HepG2 (cell line): ENCODE measurements around the gene PARN. TPM values are rescaled to one million over a fixed set of nuclear protein-coding genes. Genes with fewer than 3 reads are reported as not detected.

Source experiments
- ATAC-seq: fragments of 200-7000 bp; cut with Tn5 transposase; 3 replicates; pipeline ENCODE4 v1.9.1; 2020; ENCODE audit warnings: mild to moderate bottlenecking, moderate library complexity
- BruUV-seq: library from RNA; stranded (reverse); fragments of 400-500 nt; replicated peaks from 2 replicates; lab custom pipeline; 2021; lab: Mats Ljungman, UMichigan
- CTCF ChIA-PET: fragments of 300-600 bp; formaldehyde crosslinking; extraction: SDS; loops from one replicate; lab custom pipeline; 2021; ENCODE audit warnings: low total read pairs, inconsistent platforms, low intra/inter-chr PET ratio; lab: Yijun Ruan, JAX
- POLR2A ChIA-PET: fragments of 350-600 bp; sonication (Branson Sonifier 250); formaldehyde crosslinking; loops from one replicate; lab custom pipeline; 2020; ENCODE audit warnings: antibody characterized with exemption, inconsistent platforms; lab: Yijun Ruan, JAX
- DNase-seq: peaks from one replicate; pipeline ENCODE4 v3.0.0-alpha.2; 2015; ENCODE audit warnings: low spot score
- FAIRE-seq: peaks from 3 replicates; lab custom pipeline; 2011; peaks lifted over from hg19 to GRCh38; lab: Jason Lieb, UNC
- H2AFZ ChIP-seq: one replicate; pipeline ENCODE4 v1.6.1; 2011; ENCODE audit warnings: low read length, inconsistent platforms
- H3K27ac ChIP-seq: fragments of 300-600 bp; 3 replicates; pipeline ENCODE4 v1.8.0; 2011; ENCODE audit warnings: mixed run types, mild to moderate bottlenecking, mixed read lengths, low read length, inconsistent platforms; ENCODE audit not compliant: insufficient read depth; ENCODE audit errors: extremely low read length
- H3K27me3 ChIP-seq, 2 experiments: fragments of 200-600 bp in 1 of 2; 2 replicates in 1 of 2; 3 replicates in 1 of 2; pipeline versions ENCODE4 v1.6.0 to v1.8.0; 2011; ENCODE audit warnings: low read length in 2 of 2, mild to moderate bottlenecking in 2 of 2, moderate library complexity in 2 of 2, inconsistent platforms in 1 of 2; ENCODE audit not compliant: insufficient read depth in 2 of 2, control insufficient read depth in 1 of 2
- H3K36me3 ChIP-seq, 2 experiments: fragments of 200-600 bp in 1 of 2; replicated peaks in 1 of 2; 2 replicates in 1 of 2; 3 replicates in 1 of 2; pipeline versions ENCODE4 v1.5.1 to v1.8.0; 2011; ENCODE audit warnings: low read length in 2 of 2, inconsistent platforms in 1 of 2; ENCODE audit not compliant: insufficient read depth in 2 of 2, control insufficient read depth in 1 of 2
- H3K4me1 ChIP-seq: 2 replicates; pipeline ENCODE4 v1.5.1; 2012; ENCODE audit warnings: low read length, inconsistent platforms; ENCODE audit not compliant: insufficient read depth
- H3K4me2 ChIP-seq: 2 replicates; pipeline ENCODE4 v1.6.0; 2011; ENCODE audit warnings: low read depth, low read length, inconsistent platforms
- H3K4me3 ChIP-seq, 3 experiments: fragments of 200-600 bp in 1 of 3; sonication (generic), shearing (Covaris generic) in 1 of 3; replicated peaks in 1 of 3; 2 replicates each; pipeline ENCODE4 v1.5.1; 2011 to 2016; ENCODE audit warnings: low read length in 3 of 3, inconsistent platforms in 2 of 3, low read depth in 2 of 3, mild to moderate bottlenecking in 2 of 3, control low read depth in 1 of 3, mixed read lengths in 1 of 3; ENCODE audit not compliant: insufficient read depth in 1 of 3
- H3K79me2 ChIP-seq: one replicate; pipeline ENCODE4 v1.6.1; 2011; ENCODE audit warnings: low read length, inconsistent platforms; ENCODE audit not compliant: insufficient read depth
- H3K9ac ChIP-seq: 2 replicates; pipeline ENCODE4 v1.6.0; 2011; ENCODE audit warnings: mild to moderate bottlenecking, low read depth, low read length, inconsistent platforms; ENCODE audit not compliant: insufficient read depth
- H3K9me3 ChIP-seq: 2 replicates; pipeline ENCODE4 v1.5.1; 2012; ENCODE audit warnings: mild to moderate bottlenecking, low read length
- H4K20me1 ChIP-seq: 2 replicates; pipeline ENCODE4 v1.6.0; 2011; ENCODE audit warnings: inconsistent platforms, mild to moderate bottlenecking, low read length, moderate library complexity; ENCODE audit not compliant: insufficient read depth
- ATF3 ChIP-seq: sonication (generic); formaldehyde crosslinking; IDR thresholded peaks from 2 replicates; pipeline ENCODE4 v1.4.0; 2020; ENCODE audit warnings: missing genetic modification reagents
- CBFB ChIP-seq: sonication (generic); formaldehyde crosslinking; IDR thresholded peaks from 2 replicates; pipeline ENCODE4 v1.4.0; 2020; ENCODE audit warnings: missing genetic modification reagents
- KLF15 ChIP-seq: sonication (generic); formaldehyde crosslinking; IDR thresholded peaks from 2 replicates; pipeline ENCODE4 v1.8.1; 2023; ENCODE audit warnings: borderline replicate concordance, mild to moderate bottlenecking, inconsistent platforms, missing genetic modification reagents, mixed read lengths
- MLXIP ChIP-seq: sonication (generic); formaldehyde crosslinking; IDR thresholded peaks from 2 replicates; pipeline ENCODE4 v1.9.0; 2021; ENCODE audit warnings: missing genetic modification reagents, borderline replicate concordance
- NFE2L2 ChIP-seq: fragments of 150-350 bp; IDR thresholded peaks from 2 replicates; pipeline ENCODE4 v1.6.1; 2014; ENCODE audit warnings: low read length
- RAD21 ChIP-seq: fragments of 450-650 bp; formaldehyde crosslinking; IDR thresholded peaks from 2 replicates; pipeline ENCODE4 v1.5.0; 2020; ENCODE audit warnings: mild to moderate bottlenecking
- TOE1 ChIP-seq: sonication (generic); formaldehyde crosslinking; IDR thresholded peaks from 2 replicates; pipeline ENCODE4 v1.4.0; 2020; ENCODE audit warnings: mild to moderate bottlenecking, missing genetic modification reagents
- ZBTB3 ChIP-seq: sonication (generic); formaldehyde crosslinking; IDR thresholded peaks from 2 replicates; pipeline ENCODE4 v1.4.0; 2020; ENCODE audit warnings: low read depth, mild to moderate bottlenecking, moderate library complexity, missing genetic modification reagents, borderline replicate concordance
- ZNF337 ChIP-seq: sonication (generic); formaldehyde crosslinking; IDR thresholded peaks from 2 replicates; pipeline ENCODE4 v1.5.1; 2020; ENCODE audit warnings: missing genetic modification reagents, low read depth, mild to moderate bottlenecking, borderline replicate concordance
- ZNF501 ChIP-seq: sonication (generic); formaldehyde crosslinking; IDR thresholded peaks from 2 replicates; pipeline ENCODE4 v1.5.1; 2020; ENCODE audit warnings: mild to moderate bottlenecking, moderate library complexity, missing genetic modification reagents
- ZNF530 ChIP-seq: sonication (generic); formaldehyde crosslinking; IDR thresholded peaks from 2 replicates; pipeline ENCODE4 v1.5.0; 2020; ENCODE audit warnings: low read depth, mild to moderate bottlenecking, missing genetic modification reagents
- ZNF567 ChIP-seq: sonication (generic); formaldehyde crosslinking; IDR thresholded peaks from 2 replicates; pipeline ENCODE4 v1.8.1; 2023; ENCODE audit warnings: mild to moderate bottlenecking, missing genetic modification reagents, borderline replicate concordance
- ZNF672 ChIP-seq: sonication (generic); formaldehyde crosslinking; IDR thresholded peaks from 2 replicates; pipeline ENCODE4 v1.8.1; 2022; ENCODE audit warnings: missing genetic modification reagents
- WGBS: methylation state at CpG from one replicate; pipeline ENCODE4 v1.1.6; 2017; ENCODE audit warnings: low lambda C conversion rate; 5-methylcytosine and 5-hydroxymethylcytosine counted together
- in situ Hi-C: cut with HindIII; loops from 2 replicates; pipeline ENCODE4 v1.10.0; 2017; ENCODE audit warnings: low pct_unique_long_range_greater_than_20kb; ENCODE audit not compliant: extremely low pct_ligation_motif_present
- intact Hi-C: fragments of 100-400 bp; cut with micrococcal nuclease; formaldehyde crosslinking; loops from one replicate; pipeline ENCODE4 v1.10.0; 2022; ENCODE audit not compliant: unreplicated experiment
- polyA plus RNA-seq, 8 experiments: library from polyadenylated mRNA; depleted of rRNA in 3 of 8; stranded (reverse) in 7 of 8; unstranded in 1 of 8; fragments of >200 nt; fragmentation: Illumina TruSeq in 4 of 8; extraction: Trizol in 4 of 8; gene quantifications; 2 replicates each; pipeline versions ENCODE4 v1.2.1 to v1.2.3, GENCODE V29; 2011 to 2016; ENCODE audit warnings: low read depth in 4 of 8, missing spikeins in 1 of 8, mixed read lengths in 1 of 8; ENCODE audit not compliant: insufficient read depth in 1 of 8
- total RNA-seq, 5 experiments: library from RNA; depleted of rRNA; stranded (reverse); fragments of >200 nt; fragmentation: Illumina TruSeq; extraction: Trizol; gene quantifications; 2 replicates each; pipeline ENCODE4 v1.2.3, GENCODE V29; 2016; ENCODE audit warnings: low read depth in 1 of 5

The PARN gene
- total and polyA plus RNA-seq, 2 of the 13 experiments (the other 11 are each of a cell fraction or from before 2014, with no cell fraction given): 13.3 to 47.6 TPM

- no peak overlapping the region for H3K4me2 ChIP-seq
- H3K4me3 ChIP-seq: no peak overlapping the region
- no peak overlapping the region for H3K9ac ChIP-seq
- no peak overlapping the region for H2AFZ ChIP-seq
- no peaks in the 10 kb centered on the region for H3K79me2 ChIP-seq
- peaks cover 33% of the 10 kb centered on the region for H3K4me1 ChIP-seq
- H3K27me3 ChIP-seq: no peaks in the 10 kb centered on the region
- WGBS: 98% methylated on average over 4 of the region's 4 CpGs
- CTCF ChIA-PET: no interaction called here
- BruUV-seq: no TSS peak
- no peaks in the 10 kb centered on the region for H4K20me1 ChIP-seq
- TF ChIP-seq ZNF672 (CRISPR knock-in tag) (no peak), ATF3 (CRISPR knock-in tag) (no peak), NFE2L2 (no peak), TOE1 (CRISPR knock-in tag) (no peak), CBFB (no peak), ZNF530 (CRISPR knock-in tag) (no peak), RAD21 (CRISPR knock-in tag) (no peak), ZNF337 (CRISPR knock-in tag) (no peak), ZNF501 (CRISPR knock-in tag) (no peak), ZBTB3 (CRISPR knock-in tag) (no peak), MLXIP (no peak), KLF15 (CRISPR knock-in tag) (no peak), ZNF567 (CRISPR knock-in tag) (no peak)
- FAIRE-seq (no peak), DNase-seq (no peak), ATAC-seq (no peak)
- H3K9me3 ChIP-seq: no peaks in the 10 kb centered on the region
- no peaks in the 10 kb centered on the region for H3K36me3 ChIP-seq
- H3K27ac ChIP-seq: no peak overlapping the region
- POLR2A ChIA-PET: interaction anchor here (0.5 kb wide), 1 partner anchor 13 kb away, joined by 3 read pairs; no protein-coding TSS in a partner anchor
- intact Hi-C loops: no loop called here
- in situ Hi-C loops: no loop called here
These were observed 205.5 kb downstream of the PARN start for GRCh38 chr16:14424595-14424994.
